Smooth muscle cell (in vitro differentiated cells): ENCODE results near the gene GSC. TPM values are rescaled to one million over a fixed set of nuclear protein-coding genes. Genes with fewer than 3 reads are reported as not detected.
A peak's percentile ranks its signal among the peaks of the same experiment; 100 is the strongest.

Experiments
- DNase-seq: peaks from one replicate; lab custom pipeline; 2025; ENCODE audit not compliant: unreplicated experiment; lab: John Stamatoyannopoulos, UW
- H2AFZ ChIP-seq: fragments of 200-600 bp; sonication (generic); 2 replicates; pipeline ENCODE4 v1.6.0; 2016; ENCODE audit warnings: antibody characterized with exemption, low read depth, mild to moderate bottlenecking
- H3F3A ChIP-seq: fragments of 200-600 bp; sonication (generic); 2 replicates; pipeline ENCODE4 v1.6.0; 2017; ENCODE audit warnings: antibody characterized with exemption, low read depth
- H3K27ac ChIP-seq: fragments of 200-600 bp; sonication (generic); 2 replicates; pipeline ENCODE4 v1.5.1; 2016; ENCODE audit warnings: low read depth, mild to moderate bottlenecking
- H3K27me3 ChIP-seq: fragments of 200-600 bp; sonication (generic); 2 replicates; pipeline ENCODE4 v1.6.1; 2016; ENCODE audit warnings: low read depth, mild to moderate bottlenecking
- H3K36me3 ChIP-seq: fragments of 200-600 bp; sonication (generic); 2 replicates; pipeline ENCODE4 v1.5.1; 2016; ENCODE audit warnings: low read depth
- H3K4me1 ChIP-seq: fragments of 200-600 bp; sonication (generic); 2 replicates; pipeline ENCODE4 v1.5.1; 2016; ENCODE audit warnings: low read depth
- H3K4me2 ChIP-seq: fragments of 200-600 bp; sonication (generic); 2 replicates; pipeline ENCODE4 v1.6.0; 2016; ENCODE audit warnings: mild to moderate bottlenecking
- H3K4me3 ChIP-seq: fragments of 200-600 bp; sonication (generic); 2 replicates; pipeline ENCODE4 v1.5.1; 2016; ENCODE audit warnings: mild to moderate bottlenecking
- H3K79me2 ChIP-seq: fragments of 200-600 bp; sonication (generic); 2 replicates; pipeline ENCODE4 v1.6.0; 2016; ENCODE audit warnings: low read depth, mild to moderate bottlenecking
- H3K9ac ChIP-seq: fragments of 200-600 bp; sonication (generic); 2 replicates; pipeline ENCODE4 v1.6.0; 2016; ENCODE audit warnings: low read depth
- H3K9me3 ChIP-seq: fragments of 200-600 bp; sonication (generic); replicated peaks from 2 replicates; pipeline ENCODE4 v1.5.1; 2016; ENCODE audit warnings: low read depth
- H4K20me1 ChIP-seq: fragments of 200-600 bp; sonication (generic); 2 replicates; pipeline ENCODE4 v1.6.0; 2016; ENCODE audit warnings: low read depth
- CTCF ChIP-seq: fragments of 200-600 bp; sonication (generic); IDR thresholded peaks from 2 replicates; pipeline ENCODE4 v1.5.1; 2017; ENCODE audit warnings: borderline replicate concordance, mild to moderate bottlenecking, antibody characterized with exemption; ENCODE audit not compliant: insufficient read depth, poor library complexity, severe bottlenecking
- WGBS: methylation state at CpG from one replicate; pipeline ENCODE4 v1.1.7; 2016; ENCODE audit warnings: low lambda C conversion rate; 5-methylcytosine and 5-hydroxymethylcytosine counted together
- polyA plus RNA-seq: library from polyadenylated mRNA; unstranded; fragments of >200 nt; fragmentation: Nextera tagmentation; extraction: Ambion mirVana; gene quantifications from 2 replicates; pipeline ENCODE4 v1.2.1, GENCODE V29; 2016
- total RNA-seq: library from RNA; depleted of rRNA; stranded (reverse); fragments of >200 nt; gene quantifications from 2 replicates; pipeline ENCODE4 v1.2.3, GENCODE V29; 2014

GSC gene
- total RNA-seq (not detected in 2 replicates), polyA plus RNA-seq (not detected in 2 replicates)

- H4K20me1 ChIP-seq = no peaks in the 10 kb centered on the region
- H3K27me3 ChIP-seq = peaks cover 100% of the 10 kb centered on the region
- WGBS = 2% methylated on average over 61 of the region's 96 CpGs
- H3F3A ChIP-seq = no peaks in the 10 kb centered on the region
- DNase-seq = no peak
- H3K36me3 ChIP-seq = no peaks in the 10 kb centered on the region
- peak within 1 kb of the TSS; percentile 91 for H3K4me2 ChIP-seq
- no peak for TF ChIP-seq CTCF
- no peak within 1 kb of the TSS for H3K9ac ChIP-seq
- peak within 1 kb of the TSS; percentile 55 for H3K4me3 ChIP-seq
- H3K4me1 ChIP-seq = peaks cover 61% of the 10 kb centered on the region
- H2AFZ ChIP-seq = peak within 1 kb of the TSS; percentile 62
- no peaks in the 10 kb centered on the region for H3K79me2 ChIP-seq
- H3K27ac ChIP-seq = no peak within 1 kb of the TSS
- no peaks in the 10 kb centered on the region for H3K9me3 ChIP-seq
Observed at GRCh38 chr14:94769391-94770250, at the start of gene GSC. Gene GSC (minus strand): TSS chr14:94770113. CDS start chr14:94770015, 98 bp downstream.

GRCh38 chr14:94819531-94819930, 49.6 kb upstream of the GSC start:
- no peaks in the 10 kb centered on the region for H3K79me2 ChIP-seq
- 46% methylated on average over 3 of the region's 3 CpGs for WGBS
- no peak for DNase-seq
- no peaks in the 10 kb centered on the region for H3K27me3 ChIP-seq
- no peaks in the 10 kb centered on the region for H3K4me1 ChIP-seq
- no peak for TF ChIP-seq CTCF
- H3K4me2 ChIP-seq = no peak overlapping the region
- H3K27ac ChIP-seq = no peak overlapping the region
- H3F3A ChIP-seq = no peaks in the 10 kb centered on the region
- H3K9me3 ChIP-seq = no peaks in the 10 kb centered on the region
- no peaks in the 10 kb centered on the region for H4K20me1 ChIP-seq
- H3K36me3 ChIP-seq = no peaks in the 10 kb centered on the region
- H2AFZ ChIP-seq = no peak overlapping the region
- H3K9ac ChIP-seq = no peak overlapping the region
- no peak overlapping the region for H3K4me3 ChIP-seq

GRCh38 chr14:94816113-94816512, 46.2 kb upstream of the GSC start:
- Histone ChIP-seq H3K9ac (no peak overlapping the region), H3K4me1 (no peaks in the 10 kb centered on the region), H3F3A (no peaks in the 10 kb centered on the region), H3K9me3 (no peaks in the 10 kb centered on the region), H4K20me1 (no peaks in the 10 kb centered on the region), H2AFZ (no peak overlapping the region), H3K79me2 (no peaks in the 10 kb centered on the region), H3K27me3 (no peaks in the 10 kb centered on the region), H3K27ac (no peak overlapping the region), H3K36me3 (no peaks in the 10 kb centered on the region), H3K4me3 (no peak overlapping the region), H3K4me2 (no peak overlapping the region)
- DNase-seq = no peak
- TF ChIP-seq CTCF = no peak
- 55% methylated on average over 6 of the region's 6 CpGs for WGBS
